Choroid plexus epithelial cell (primary cell): ENCODE data around the gene SERGEF.

Source experiments
- DNase-seq: peaks from one replicate; pipeline ENCODE4 v3.0.0-alpha.2; 2010; ENCODE audit warnings: low read depth
- H3K4me3 ChIP-seq: 2 replicates; pipeline ENCODE4 v1.5.1; 2011; ENCODE audit warnings: low read depth, mild to moderate bottlenecking, control low read depth, low read length, moderate library complexity
- TF ChIP-seq, protein P1 (sequence below): conservative IDR thresholded peaks from 2 replicates; pipeline ENCODE4 v1.5.1; 2011; ENCODE audit warnings: low read depth, mild to moderate bottlenecking, control low read depth, inconsistent platforms, low read length, moderate library complexity

Gene SERGEF

GRCh38 chr11:17744151-17744940 is 268.5 kb downstream of the SERGEF start:
- TF ChIP-seq, protein P1, sequence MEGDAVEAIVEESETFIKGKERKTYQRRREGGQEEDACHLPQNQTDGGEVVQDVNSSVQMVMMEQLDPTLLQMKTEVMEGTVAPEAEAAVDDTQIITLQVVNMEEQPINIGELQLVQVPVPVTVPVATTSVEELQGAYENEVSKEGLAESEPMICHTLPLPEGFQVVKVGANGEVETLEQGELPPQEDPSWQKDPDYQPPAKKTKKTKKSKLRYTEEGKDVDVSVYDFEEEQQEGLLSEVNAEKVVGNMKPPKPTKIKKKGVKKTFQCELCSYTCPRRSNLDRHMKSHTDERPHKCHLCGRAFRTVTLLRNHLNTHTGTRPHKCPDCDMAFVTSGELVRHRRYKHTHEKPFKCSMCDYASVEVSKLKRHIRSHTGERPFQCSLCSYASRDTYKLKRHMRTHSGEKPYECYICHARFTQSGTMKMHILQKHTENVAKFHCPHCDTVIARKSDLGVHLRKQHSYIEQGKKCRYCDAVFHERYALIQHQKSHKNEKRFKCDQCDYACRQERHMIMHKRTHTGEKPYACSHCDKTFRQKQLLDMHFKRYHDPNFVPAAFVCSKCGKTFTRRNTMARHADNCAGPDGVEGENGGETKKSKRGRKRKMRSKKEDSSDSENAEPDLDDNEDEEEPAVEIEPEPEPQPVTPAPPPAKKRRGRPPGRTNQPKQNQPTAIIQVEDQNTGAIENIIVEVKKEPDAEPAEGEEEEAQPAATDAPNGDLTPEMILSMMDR = no peak
- DNase-seq = no peak

DNA sequence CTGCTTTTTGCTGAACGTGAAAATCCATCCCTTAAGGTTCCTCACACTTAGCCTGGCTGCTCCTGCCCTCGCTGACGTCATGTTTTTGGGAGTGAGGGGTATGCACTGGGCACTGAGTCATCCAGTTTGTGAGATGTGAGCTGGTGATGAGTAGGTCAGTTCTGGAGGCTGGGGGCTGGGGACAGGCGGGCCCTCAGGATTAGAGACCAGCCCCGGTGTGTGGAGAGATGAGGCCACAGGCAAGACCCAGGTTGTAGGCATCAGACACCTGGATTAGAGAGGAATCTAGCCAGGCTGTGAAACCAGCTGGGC is 269.1 kb downstream of the SERGEF start:
- TF ChIP-seq, protein P1 = no peak
- no peak for DNase-seq
- H3K4me3 ChIP-seq = no peak overlapping the region

More at GRCh38 chr11:17744151-17744940, 268.5 kb downstream of the SERGEF start:
- H3K4me3 ChIP-seq = no peak overlapping the region

- H3K4me3 ChIP-seq = no peak overlapping the region
- no peak for DNase-seq
- TF ChIP-seq, protein P1 = no peak
Observed at GRCh38 chr11:17743026-17743807, 269.6 kb downstream of the SERGEF start.

DNA sequence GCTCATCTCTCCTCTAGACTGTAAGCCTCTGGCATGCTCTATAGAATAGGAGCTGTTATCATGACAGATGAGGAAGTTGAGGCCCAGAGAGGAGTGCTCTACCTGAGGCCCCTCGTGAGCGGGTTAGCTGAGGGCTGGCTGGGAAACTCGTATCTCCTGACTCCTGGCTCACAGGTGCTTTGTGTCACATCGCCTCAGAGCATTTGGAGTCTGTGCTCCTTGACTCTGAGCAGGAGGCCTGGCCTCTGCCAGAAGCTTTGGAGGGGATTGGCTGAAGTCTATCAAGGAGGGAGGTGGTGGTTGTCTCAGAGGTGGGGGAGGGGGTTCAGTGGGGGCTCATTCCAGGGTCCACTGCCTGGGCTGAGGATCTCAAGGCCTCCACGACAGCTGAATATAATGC is 270.8 kb downstream of the SERGEF start:
- TF ChIP-seq, protein P1 = no peak
- no peak overlapping the region for H3K4me3 ChIP-seq
- no peak for DNase-seq

DNA sequence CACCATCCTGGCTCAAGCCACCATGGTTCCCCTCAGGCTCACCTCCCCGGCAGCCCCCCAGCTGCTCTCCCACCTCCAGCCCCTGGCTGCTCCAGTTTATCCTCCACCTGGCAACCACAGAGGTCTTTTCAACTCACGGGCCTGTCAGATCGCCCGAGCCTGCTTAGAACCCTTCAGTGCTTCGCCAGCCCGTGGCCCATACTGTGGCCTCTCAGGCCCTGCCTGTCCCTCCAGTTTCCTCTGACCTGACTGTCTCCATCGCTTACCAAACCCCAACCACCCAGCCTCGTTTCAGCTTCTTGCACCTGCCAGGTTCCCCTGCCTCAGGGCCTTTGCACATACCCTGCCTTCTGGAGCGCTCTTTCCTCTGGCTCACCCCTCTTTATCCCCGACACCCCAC is 271.4 kb downstream of the SERGEF start:
- TF ChIP-seq, protein P1 = no peak
- no peak for DNase-seq
- no peak overlapping the region for H3K4me3 ChIP-seq

GRCh38 chr11:17740649-17741235 is 272.1 kb downstream of the SERGEF start:
- no peak overlapping the region for H3K4me3 ChIP-seq
- TF ChIP-seq, protein P1 = no peak
- no peak for DNase-seq
